Ishikawa (cell line): ENCODE results near the gene C1orf52.

Source experiments
- CEBPB ChIP-seq: IDR thresholded peaks from 2 replicates; pipeline ENCODE4 v1.6.1; 2012
- EP300 ChIP-seq: IDR thresholded peaks from 2 replicates; pipeline ENCODE4 v1.6.1; 2012; ENCODE audit warnings: borderline replicate concordance
- FOXM1 ChIP-seq: IDR thresholded peaks from 2 replicates; pipeline ENCODE4 v1.6.1; 2012; ENCODE audit warnings: low read depth, borderline replicate concordance
- NFIC ChIP-seq: IDR thresholded peaks from 2 replicates; pipeline ENCODE4 v1.6.1; 2012
- RAD21 ChIP-seq: IDR thresholded peaks from 2 replicates; pipeline ENCODE4 v1.6.1; 2012; ENCODE audit warnings: low read depth
- REST ChIP-seq: IDR thresholded peaks from 2 replicates; pipeline ENCODE4 v1.6.1; 2012; ENCODE audit warnings: low read depth, mild to moderate bottlenecking
- TAF1 ChIP-seq: IDR thresholded peaks from 2 replicates; pipeline ENCODE4 v1.6.1; 2012; ENCODE audit warnings: low read depth, mild to moderate bottlenecking
- TCF12 ChIP-seq: IDR thresholded peaks from 2 replicates; pipeline ENCODE4 v1.6.1; 2012; ENCODE audit warnings: low read depth
- ZBTB7A ChIP-seq: IDR thresholded peaks from 2 replicates; pipeline ENCODE4 v1.6.1; 2012; ENCODE audit warnings: low read depth

DNA sequence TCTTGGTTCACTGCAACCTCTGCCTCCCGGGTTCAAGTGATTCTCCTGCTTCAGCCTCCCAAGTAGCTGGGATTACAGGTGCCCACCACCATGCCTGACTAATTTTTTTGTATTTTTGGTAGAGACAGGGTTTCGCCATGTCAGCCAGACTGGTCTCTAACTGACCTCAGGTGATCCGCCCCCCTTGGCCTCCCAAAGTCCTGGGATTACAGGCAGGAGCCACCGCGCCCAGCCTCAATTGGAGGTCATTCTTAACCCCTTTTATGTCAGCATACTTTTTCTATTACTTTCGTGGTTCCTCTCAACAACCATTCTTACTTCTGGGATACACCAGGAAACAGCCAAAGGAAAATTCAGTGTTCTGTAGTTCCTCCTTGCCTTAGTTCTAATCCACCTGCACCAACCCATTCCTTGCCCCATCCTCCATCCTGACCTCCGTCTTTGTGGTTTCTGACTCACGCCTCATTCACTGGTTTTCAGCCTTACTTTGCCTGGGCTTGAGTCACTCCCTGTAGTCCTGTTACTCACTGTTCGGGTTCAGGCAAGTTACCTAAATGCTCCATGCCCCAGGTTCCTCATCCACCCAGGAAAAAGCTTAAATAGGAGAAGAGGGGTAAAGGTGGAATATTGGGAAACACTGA is 29.9 kb upstream of the C1orf52 start:
- no peak for TF ChIP-seq ZBTB7A
- no peak for TF ChIP-seq REST
- TF ChIP-seq EP300 = no peak
- TF ChIP-seq NFIC = no peak
- TF ChIP-seq RAD21 = no peak
- TF ChIP-seq TCF12 = no peak
- TF ChIP-seq CEBPB = no peak
- no peak for TF ChIP-seq FOXM1
- no peak for TF ChIP-seq TAF1
